ENCODE data around the gene KCTD2.
"Not testable (repeated sequence)": the region's sequence is repeated elsewhere in the genome, so short reads cannot be mapped to it uniquely, and the experiment has no call there.

The KCTD2 gene

GRCh38 chr17:75064867-75065561, 18.0 kb downstream of the KCTD2 start:
- no peak for DNase-seq (ENCODE audit: low spot score)
- TF ChIP-seq, protein P1, sequence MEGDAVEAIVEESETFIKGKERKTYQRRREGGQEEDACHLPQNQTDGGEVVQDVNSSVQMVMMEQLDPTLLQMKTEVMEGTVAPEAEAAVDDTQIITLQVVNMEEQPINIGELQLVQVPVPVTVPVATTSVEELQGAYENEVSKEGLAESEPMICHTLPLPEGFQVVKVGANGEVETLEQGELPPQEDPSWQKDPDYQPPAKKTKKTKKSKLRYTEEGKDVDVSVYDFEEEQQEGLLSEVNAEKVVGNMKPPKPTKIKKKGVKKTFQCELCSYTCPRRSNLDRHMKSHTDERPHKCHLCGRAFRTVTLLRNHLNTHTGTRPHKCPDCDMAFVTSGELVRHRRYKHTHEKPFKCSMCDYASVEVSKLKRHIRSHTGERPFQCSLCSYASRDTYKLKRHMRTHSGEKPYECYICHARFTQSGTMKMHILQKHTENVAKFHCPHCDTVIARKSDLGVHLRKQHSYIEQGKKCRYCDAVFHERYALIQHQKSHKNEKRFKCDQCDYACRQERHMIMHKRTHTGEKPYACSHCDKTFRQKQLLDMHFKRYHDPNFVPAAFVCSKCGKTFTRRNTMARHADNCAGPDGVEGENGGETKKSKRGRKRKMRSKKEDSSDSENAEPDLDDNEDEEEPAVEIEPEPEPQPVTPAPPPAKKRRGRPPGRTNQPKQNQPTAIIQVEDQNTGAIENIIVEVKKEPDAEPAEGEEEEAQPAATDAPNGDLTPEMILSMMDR (IDR thresholded peaks at IDR 0.05) = no peak

GRCh38 chr17:75065562-75066151, 18.6 kb downstream of the KCTD2 start:
- TF ChIP-seq, protein P1 (IDR thresholded peaks at IDR 0.05) = no peak
- Histone ChIP-seq H3K27ac (no peak overlapping the region), H3K4me3 (no peak overlapping the region)
- DNase-seq (ENCODE audit: low spot score) = no peak

More at GRCh38 chr17:75064867-75065561, 18.0 kb downstream of the KCTD2 start:
- Histone ChIP-seq H3K4me3 (no peak overlapping the region), H3K27ac (no peak overlapping the region)

GRCh38 chr17:75067856-75068255, 20.8 kb downstream of the KCTD2 start:
- H3K27ac ChIP-seq = no peak overlapping the region
- TF ChIP-seq, protein P1 (IDR thresholded peaks at IDR 0.05) = no peak
- DNase-seq (ENCODE audit: low spot score) = no peak
- no peak overlapping the region for H3K4me3 ChIP-seq

DNA sequence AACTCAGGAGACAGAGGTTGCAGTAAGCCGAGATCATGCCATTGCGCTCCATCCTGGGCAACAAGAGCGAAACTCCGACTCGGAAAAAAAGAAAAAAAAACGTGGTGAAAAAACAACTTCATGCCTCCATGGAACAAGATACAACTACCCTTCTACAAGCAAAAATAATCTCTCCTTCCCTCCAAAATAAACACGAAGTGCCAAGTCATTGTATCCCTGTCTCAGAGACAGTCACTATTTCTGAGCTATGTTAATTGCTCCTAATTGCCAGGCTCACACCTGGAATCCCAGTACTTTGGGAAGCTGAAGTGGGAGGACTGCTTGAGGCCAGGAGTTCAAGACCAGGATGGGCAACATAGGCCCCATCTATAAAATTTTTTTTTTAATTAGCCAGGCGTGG, 21.7 kb downstream of the KCTD2 start:
- no peak overlapping the region for H3K27ac ChIP-seq
- TF ChIP-seq, protein P1 (IDR thresholded peaks at IDR 0.05) = no peak
- no peak for DNase-seq (ENCODE audit: low spot score)
- H3K4me3 ChIP-seq = no peak overlapping the region

GRCh38 chr17:75069783-75070182, 22.8 kb downstream of the KCTD2 start:
- H3K27ac ChIP-seq = no peak overlapping the region
- H3K4me3 ChIP-seq = no peak overlapping the region
- TF ChIP-seq, protein P1 (IDR thresholded peaks at IDR 0.05) = no peak
- DNase-seq (ENCODE audit: low spot score) = no peak

GRCh38 chr17:75071478-75072271, 24.6 kb downstream of the KCTD2 start:
- peak overlapping the region in 1 of 2 donors; percentile 4 for H3K27ac ChIP-seq
- DNase-seq (ENCODE audit: low spot score); H3K4me3 ChIP-seq: not testable (repeated sequence)

DNA sequence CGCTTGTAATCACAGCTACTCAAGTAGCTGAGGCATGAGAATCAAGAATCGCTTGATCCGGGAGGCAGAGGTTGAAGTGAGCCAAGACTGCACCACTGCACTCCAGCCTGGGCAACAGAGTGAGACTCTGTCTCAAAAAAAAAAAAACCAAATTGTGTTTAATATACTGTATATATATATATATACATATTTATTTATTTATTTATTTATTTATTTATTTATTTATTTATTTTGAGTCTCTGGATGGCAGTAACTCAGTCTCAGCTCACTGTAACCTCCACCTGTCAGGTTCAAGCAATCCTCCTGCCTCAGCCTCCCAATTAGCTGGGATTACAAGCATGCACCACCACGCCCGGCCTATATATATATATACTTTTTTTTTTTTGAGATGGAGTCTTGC, 25.9 kb downstream of the KCTD2 start:
- not testable (repeated sequence) for DNase-seq (ENCODE audit: low spot score); H3K27ac ChIP-seq; H3K4me3 ChIP-seq

Data from coronary artery (tissue), 2 donors.